Ovary (tissue), 3 donors: Measurements from ENCODE around the gene KCTD12.

Source experiments
- CTCF ChIP-seq, 3 donors: fragments of 450-650 bp in 2 of 3; fragments of 200-600 bp in 1 of 3; IDR thresholded peaks; one replicate each; pipeline versions ENCODE4 v1.5.1 to v1.8.0; 2016 to 2022; ENCODE audit warnings: antibody characterized with exemption in 3 of 3, mild to moderate bottlenecking in 1 of 3
- POLR2A ChIP-seq: fragments of 450-650 bp; IDR thresholded peaks from one replicate; pipeline ENCODE4 v1.6.1; 2017; ENCODE audit warnings: antibody characterized with exemption, mild to moderate bottlenecking, moderate library complexity
- donor health status: DM: no; HTN: no; CAD: no.

- TF ChIP-seq CTCF (IDR thresholded peaks at IDR 0.05): no peak
- no peak for TF ChIP-seq POLR2A
Measured at GRCh38 chr13:76845367-76845766, 40.8 kb downstream of the KCTD12 start.
